Measurements from ENCODE around the gene RNF40. TPM values are rescaled to one million over a fixed set of nuclear protein-coding genes. Genes with fewer than 3 reads are reported as not detected.

RNF40 gene
- total and polyA plus RNA-seq, 2 of the 8 experiments (the other 6 are each of a cell fraction or from before 2014, with no cell fraction given): 38.5 to 68.7 TPM

DNA sequence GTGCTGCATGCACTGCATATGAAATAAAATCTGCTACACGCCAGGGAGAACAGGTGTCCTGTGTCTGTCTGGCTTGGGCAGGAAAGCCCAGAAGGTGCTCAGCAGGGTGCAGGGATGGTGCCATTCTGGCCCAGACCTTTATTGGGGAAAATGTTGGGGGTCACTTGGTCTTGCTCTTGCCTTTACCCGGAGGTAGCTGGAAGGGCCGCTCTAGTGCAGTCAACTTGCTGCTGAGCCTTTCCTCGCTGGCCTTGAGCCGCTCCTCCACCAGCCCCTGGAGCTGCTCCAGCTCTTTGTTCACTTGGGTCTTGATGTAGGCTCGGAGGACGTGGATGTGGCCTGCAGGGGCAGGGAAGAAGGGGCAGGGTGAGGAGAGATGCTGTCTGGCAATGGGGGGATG is 4.8 kb upstream of the RNF40 start:
- H3K27me3 ChIP-seq (replicated peaks in 1 of 4; ENCODE audit: control insufficient read depth in 3 of 4, extremely low read depth in 1 of 4, insufficient read depth in 3 of 4, low read length in 3 of 4): no peaks in the 10 kb centered on the region
- no peak overlapping the region for H2BK5ac ChIP-seq (ENCODE audit: low read depth, low read length)
- H4K5ac ChIP-seq (ENCODE audit: insufficient read length, low read depth, low read length): no peak overlapping the region
- H2BK12ac ChIP-seq (ENCODE audit: low read depth, low read length): no peak overlapping the region
- no peak overlapping the region for H3K18ac ChIP-seq (ENCODE audit: extremely low read depth, low read length)
- peaks cover 10% of the 10 kb centered on the region for H3K23me2 ChIP-seq (ENCODE audit: low read depth, low read length)
- H3K79me2 ChIP-seq (ENCODE audit: control insufficient read depth in 1 of 2, insufficient read depth in 2 of 2, low read length in 2 of 2): peaks cover 0 to under 1% of the 10 kb centered on the region in 2 experiments; a peak in 1 of 4 replicates
- no peak overlapping the region; the same call in 1 of the 2 replicates for H4K8ac ChIP-seq (ENCODE audit: extremely low read depth, insufficient read depth, low read length)
- no peaks in the 10 kb centered on the region for H3K9me3 ChIP-seq (ENCODE audit: insufficient read depth in 2 of 2, low read depth in 1 of 2, low read length in 1 of 2)
- no peak overlapping the region for H3K4me3 ChIP-seq (ENCODE audit: extremely low read depth in 1 of 4, insufficient read depth in 2 of 4, low read depth in 3 of 4, low read length in 4 of 4)
- no peak overlapping the region for H3K56ac ChIP-seq (replicated peaks; ENCODE audit: insufficient read length, low read depth, low read length)
- no peak for FAIRE-seq
- H2AK5ac ChIP-seq (ENCODE audit: low read depth, low read length): no peak overlapping the region
- no peak overlapping the region for H3K27ac ChIP-seq (ENCODE audit: low read depth, low read length)
- H3K4me2 ChIP-seq (ENCODE audit: insufficient read depth in 1 of 2, low read depth in 2 of 2, low read length in 2 of 2): no peak overlapping the region
- peaks cover 0 to 5% (median 2%) of the 10 kb centered on the region in 4 experiments; a peak in 3 of 7 replicates for H3K4me1 ChIP-seq (replicated peaks in 1 of 4; ENCODE audit: control insufficient read depth in 3 of 4, insufficient read depth in 4 of 4, low read length in 3 of 4)
- ChIA-PET POLR2A (ENCODE audit: partially characterized antibody) (interaction anchor here (0.8 to 9.0 kb wide), 7 partner anchors 7 to 79 kb away, joined by 3 to 92 read pairs (median 4); partner anchors contain the start of gene PHKG2), CTCF (ENCODE audit: partially characterized antibody) (interaction anchor here (0.7 kb wide), 1 partner anchor 179 kb away, joined by 3 read pairs; no protein-coding TSS in a partner anchor)
- H3K23ac ChIP-seq (ENCODE audit: insufficient read length): no peak overlapping the region
- no peak overlapping the region for H2BK120ac ChIP-seq (replicated peaks; ENCODE audit: low read depth, low read length)
- no peak overlapping the region for H2AFZ ChIP-seq (ENCODE audit: low read length)
- H3K36me3 ChIP-seq (ENCODE audit: control insufficient read depth in 2 of 4, insufficient read depth in 4 of 4, low read length in 3 of 4): peaks cover 0 to 23% (median 12%) of the 10 kb centered on the region in 4 experiments; a peak in 5 of 8 replicates
- no peak overlapping the region for H2BK20ac ChIP-seq (ENCODE audit: low read length)
- H2BK15ac ChIP-seq (ENCODE audit: low read length): no peak overlapping the region
- no peak overlapping the region for H3K14ac ChIP-seq (ENCODE audit: insufficient read length)
- no peak overlapping the region for H3K9ac ChIP-seq (replicated peaks in 1 of 4; ENCODE audit: extremely low read depth in 1 of 4, low read depth in 3 of 4, low read length in 3 of 4)
- H4K20me1 ChIP-seq (replicated peaks in 1 of 2; ENCODE audit: control insufficient read depth in 1 of 2, insufficient read depth in 2 of 2, low read length in 2 of 2): peaks cover 0 to 10% of the 10 kb centered on the region in 2 experiments
- H3K4ac ChIP-seq (replicated peaks; ENCODE audit: insufficient read length, low read depth, low read length): no peak overlapping the region
- H4K91ac ChIP-seq (replicated peaks; ENCODE audit: insufficient read length, low read length): no peak overlapping the region
- H3K79me1 ChIP-seq (ENCODE audit: low read depth, low read length): peaks cover 3% of the 10 kb centered on the region; the same call in 1 of the 2 replicates
- DNase-seq (ENCODE audit: low read depth in 1 of 2, low spot score in 2 of 2): no peak
- WGBS, 2 experiments (ENCODE audit: extremely low coverage in 1 of 2, insufficient coverage in 1 of 2, insufficient read length in 1 of 2, insufficient replicate concordance in 2 of 2, low coverage in 1 of 2, low lambda C conversion rate in 2 of 2, missing lambda C conversion rate in 1 of 2): 85% methylated on average over 7 of the region's 7 CpGs; no CpG with 5 or more reads in 1 of the 2 experiments
- TF ChIP-seq TEAD4 (IDR thresholded peaks at IDR 0.05; ENCODE audit: low read depth, low read length): no peak
- no peak for TF ChIP-seq NRF1 (IDR thresholded peaks at IDR 0.05; ENCODE audit: low read depth, low read length)
- TF ChIP-seq, protein P1, sequence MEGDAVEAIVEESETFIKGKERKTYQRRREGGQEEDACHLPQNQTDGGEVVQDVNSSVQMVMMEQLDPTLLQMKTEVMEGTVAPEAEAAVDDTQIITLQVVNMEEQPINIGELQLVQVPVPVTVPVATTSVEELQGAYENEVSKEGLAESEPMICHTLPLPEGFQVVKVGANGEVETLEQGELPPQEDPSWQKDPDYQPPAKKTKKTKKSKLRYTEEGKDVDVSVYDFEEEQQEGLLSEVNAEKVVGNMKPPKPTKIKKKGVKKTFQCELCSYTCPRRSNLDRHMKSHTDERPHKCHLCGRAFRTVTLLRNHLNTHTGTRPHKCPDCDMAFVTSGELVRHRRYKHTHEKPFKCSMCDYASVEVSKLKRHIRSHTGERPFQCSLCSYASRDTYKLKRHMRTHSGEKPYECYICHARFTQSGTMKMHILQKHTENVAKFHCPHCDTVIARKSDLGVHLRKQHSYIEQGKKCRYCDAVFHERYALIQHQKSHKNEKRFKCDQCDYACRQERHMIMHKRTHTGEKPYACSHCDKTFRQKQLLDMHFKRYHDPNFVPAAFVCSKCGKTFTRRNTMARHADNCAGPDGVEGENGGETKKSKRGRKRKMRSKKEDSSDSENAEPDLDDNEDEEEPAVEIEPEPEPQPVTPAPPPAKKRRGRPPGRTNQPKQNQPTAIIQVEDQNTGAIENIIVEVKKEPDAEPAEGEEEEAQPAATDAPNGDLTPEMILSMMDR (IDR thresholded peaks at IDR 0.05; ENCODE audit: control extremely low read depth in 1 of 3, insufficient read depth in 1 of 3, low read depth in 1 of 3, low read length in 3 of 3): no peak
- no peak for TF ChIP-seq TAF1 (IDR thresholded peaks at IDR 0.05; ENCODE audit: low read depth, low read length)
- TF ChIP-seq BCL11A (IDR thresholded peaks at IDR 0.05; ENCODE audit: low read depth in 2 of 2, low read length in 2 of 2): no peak
- TF ChIP-seq, protein P2, sequence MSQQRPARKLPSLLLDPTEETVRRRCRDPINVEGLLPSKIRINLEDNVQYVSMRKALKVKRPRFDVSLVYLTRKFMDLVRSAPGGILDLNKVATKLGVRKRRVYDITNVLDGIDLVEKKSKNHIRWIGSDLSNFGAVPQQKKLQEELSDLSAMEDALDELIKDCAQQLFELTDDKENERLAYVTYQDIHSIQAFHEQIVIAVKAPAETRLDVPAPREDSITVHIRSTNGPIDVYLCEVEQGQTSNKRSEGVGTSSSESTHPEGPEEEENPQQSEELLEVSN (IDR thresholded peaks at IDR 0.05): no peak
- no peak for TF ChIP-seq NANOG (IDR thresholded peaks at IDR 0.05; ENCODE audit: insufficient read depth, low read depth, low read length, poor library complexity, severe bottlenecking)
- TF ChIP-seq, protein P3, sequence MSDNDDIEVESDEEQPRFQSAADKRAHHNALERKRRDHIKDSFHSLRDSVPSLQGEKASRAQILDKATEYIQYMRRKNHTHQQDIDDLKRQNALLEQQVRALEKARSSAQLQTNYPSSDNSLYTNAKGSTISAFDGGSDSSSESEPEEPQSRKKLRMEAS (IDR thresholded peaks at IDR 0.05): no peak
- TF ChIP-seq SRF (IDR thresholded peaks at IDR 0.05; ENCODE audit: low read depth, low read length): no peak
- no peak for TF ChIP-seq POU5F1 (IDR thresholded peaks at IDR 0.05; ENCODE audit: low read depth, low read length)
- no peak for TF ChIP-seq POLR2A (IDR thresholded peaks at IDR 0.05; ENCODE audit: control extremely low read depth in 1 of 2, low read depth in 2 of 2, low read length in 2 of 2)

Data from H1 (cell line).